ENCODE data around the gene KCNC1. TPM values are rescaled to one million over a fixed set of nuclear protein-coding genes. Genes with fewer than 3 reads are reported as not detected.

KCNC1 gene
- total RNA-seq, 1 experiment from 2014 or later: 0.04 TPM

- Mint-ChIP-seq H3K36me3 (ENCODE audit: insufficient read depth in 1 of 3, low read depth in 3 of 3) (peaks cover 0 to under 1% (median 0%) of the 10 kb centered on the region in 3 experiments; a peak in 1 of 7 replicates), H3K4me3 (no peak overlapping the region), H3K9me3 (no peaks in the 10 kb centered on the region), H3K27ac (no peak overlapping the region), H3K27me3 (ENCODE audit: low read depth) (peaks cover 2% of the 10 kb centered on the region), H3K4me1 (no peaks in the 10 kb centered on the region; a peak in 1 of 4 replicates)
- Histone ChIP-seq H3K23me2 (ENCODE audit: insufficient read length, low read depth, low read length, poor library complexity, severe bottlenecking) (no peaks in the 10 kb centered on the region), H3K18ac (ENCODE audit: insufficient read length, low read depth, low read length) (no peak overlapping the region), H3K14ac (ENCODE audit: insufficient read depth, low read length) (no peak overlapping the region; the same call in 1 of the 2 replicates), H3K4me1 (ENCODE audit: insufficient read depth, low read length) (no peaks in the 10 kb centered on the region), H4K8ac (replicated peaks; ENCODE audit: insufficient read length, low read depth, low read length) (no peak overlapping the region), H3T11ph (ENCODE audit: low read length) (no peak overlapping the region), H4K91ac (ENCODE audit: insufficient read length, low read depth, low read length) (no peak overlapping the region), H4K5ac (ENCODE audit: insufficient read length, low read depth, low read length) (no peak overlapping the region), H3K23ac (ENCODE audit: insufficient read length, low read depth, low read length) (no peak overlapping the region), H2BK15ac (ENCODE audit: low read depth, low read length) (no peak overlapping the region), H2BK5ac (ENCODE audit: insufficient read length, low read length) (no peak overlapping the region), H4K20me1 (ENCODE audit: control insufficient read depth, insufficient read depth, insufficient read length) (no peaks in the 10 kb centered on the region), H3K9me3 (ENCODE audit: control insufficient read depth, low read depth, low read length) (no peaks in the 10 kb centered on the region), H2BK20ac (ENCODE audit: low read depth, low read length, poor library complexity, severe bottlenecking) (no peak overlapping the region), H2BK120ac (ENCODE audit: low read depth, low read length, poor library complexity, severe bottlenecking) (no peak overlapping the region), H3K4ac (ENCODE audit: low read depth, low read length) (no peak overlapping the region), H3K56ac (ENCODE audit: insufficient read length, low read depth, low read length) (no peak overlapping the region), H3K4me2 (ENCODE audit: insufficient read depth, insufficient read length, low read length) (no peak overlapping the region), H2AK5ac (ENCODE audit: insufficient read length, low read length) (no peak overlapping the region), H2BK12ac (ENCODE audit: insufficient read length, low read depth, low read length) (no peak overlapping the region), H3K79me2 (ENCODE audit: insufficient read depth, low read length) (no peaks in the 10 kb centered on the region), H3K27me3 (ENCODE audit: insufficient read depth, low read length) (no peaks in the 10 kb centered on the region), H2AFZ (ENCODE audit: low read length) (no peak overlapping the region), H3K9ac (ENCODE audit: extremely low read depth, insufficient read length, low read length) (no peak overlapping the region), H3K79me1 (ENCODE audit: insufficient read depth, low read depth, low read length, poor library complexity, severe bottlenecking) (no peaks in the 10 kb centered on the region), H3K27ac (ENCODE audit: insufficient read length, low read depth, low read length) (no peak overlapping the region)
- no peak for DNase-seq
- no peak for TF ChIP-seq CTCF (conservative IDR thresholded peaks at IDR 0.05)
- no CpG with 5 or more reads among the region's 15 CpGs for WGBS (ENCODE audit: extremely low coverage, insufficient read length, low lambda C conversion rate)
Observed at GRCh38 chr11:17780668-17781067, 46.1 kb downstream of the KCNC1 start.
